ENCODE measurements around the gene WDR93. TPM values are rescaled to one million over a fixed set of nuclear protein-coding genes. Genes with fewer than 3 reads are reported as not detected.

WDR93 gene
- total RNA-seq, 2 experiments from 2014 or later, result 0.19 TPM; not detected in 1

DNA sequence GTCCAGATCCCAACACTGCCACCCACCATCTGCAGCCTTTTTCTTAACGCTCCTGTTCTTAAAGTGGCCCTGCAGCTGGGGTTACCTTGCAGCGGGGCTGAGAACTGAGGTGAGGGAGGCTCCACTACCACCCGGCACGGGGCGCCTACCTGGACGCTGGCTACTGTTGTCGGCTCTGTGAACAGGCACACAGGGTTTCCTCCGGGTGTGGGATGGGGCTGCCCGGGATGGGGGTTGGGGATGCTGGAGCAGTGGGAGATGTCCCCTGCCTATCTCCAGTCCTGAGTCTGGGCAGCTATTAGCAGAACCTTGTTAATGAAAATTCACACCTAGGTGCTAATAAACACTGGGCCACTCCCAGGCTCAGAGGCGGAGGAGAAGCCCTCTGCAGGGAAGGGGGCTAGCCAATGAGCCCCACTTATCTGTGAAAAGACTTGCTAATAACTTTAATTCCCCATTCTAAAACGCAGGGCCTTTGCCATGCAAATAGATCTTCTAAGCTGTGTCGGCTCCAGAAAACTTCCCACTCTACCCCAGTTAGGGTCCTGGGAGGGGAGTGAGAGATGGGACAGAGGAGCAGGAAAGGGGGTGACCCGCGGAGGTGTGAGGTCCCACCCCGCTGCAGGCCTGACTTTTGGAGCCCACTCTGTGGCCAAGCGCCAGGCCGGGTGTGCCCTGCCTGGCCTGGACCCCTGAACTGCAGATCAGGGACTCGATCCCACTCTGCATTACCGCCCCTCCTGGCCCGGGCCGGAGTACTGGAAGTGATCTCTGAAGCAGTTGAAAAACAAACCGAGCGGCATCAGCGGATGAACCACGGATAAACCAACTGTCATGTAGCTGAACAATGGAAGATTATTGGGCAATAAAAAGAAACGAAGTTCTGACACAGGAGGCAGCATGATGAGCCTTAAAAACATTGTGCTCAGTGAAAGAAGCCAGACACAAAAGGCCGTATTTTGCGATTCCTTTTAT lies 57.4 kb downstream of the WDR93 start:
- no peaks in the 10 kb centered on the region for H3K79me2 ChIP-seq (ENCODE audit: insufficient read depth, low read depth, low read length)
- intact Hi-C loops (cut with micrococcal nuclease; ENCODE audit: unreplicated experiment), result no loop called here
- no peaks in the 10 kb centered on the region for H3K36me3 ChIP-seq (ENCODE audit: insufficient read depth, low read length)
- H2AFZ ChIP-seq (ENCODE audit: low read length), result no peak overlapping the region
- ChIA-PET POLR2A (interaction anchor here (0.6 kb wide), 1 partner anchor 301 kb away, joined by 3 read pairs; no protein-coding TSS in a partner anchor), CTCF (ENCODE audit: unreplicated experiment) (interaction anchor here (0.6 kb wide), 2 partner anchors 12 to 23 kb away, joined by 3 to 7 read pairs; no protein-coding TSS in a partner anchor)
- H3K4me2 ChIP-seq (ENCODE audit: low read length), result no peak overlapping the region
- no peak overlapping the region for H3K27ac ChIP-seq (ENCODE audit: low read depth, low read length, poor library complexity, severe bottlenecking)
- no TSS peak for BruUV-seq (replicated peaks)
- H3K4me1 ChIP-seq (ENCODE audit: insufficient read depth, low read length, poor library complexity, severe bottlenecking), result peaks cover 7% of the 10 kb centered on the region
- H3K4me3 ChIP-seq (ENCODE audit: low read depth, low read length, poor library complexity, severe bottlenecking), result no peak overlapping the region
- H4K20me1 ChIP-seq (ENCODE audit: insufficient read depth, low read length), result no peaks in the 10 kb centered on the region
- no peaks in the 10 kb centered on the region for H3K9me2 ChIP-seq (ENCODE audit: insufficient read depth, low read length)
- no peak for DNase-seq (ENCODE audit: low spot score)
- TF ChIP-seq CTCF (conservative IDR thresholded peaks at IDR 0.05; ENCODE audit: low read length) (no peak), EZH2phosphoT487 (IDR thresholded peaks at IDR 0.05; ENCODE audit: borderline replicate concordance, low read depth, low read length) (no peak)
- H3K9me3 ChIP-seq (ENCODE audit: low read length), result no peaks in the 10 kb centered on the region

GRCh38 chr15:89749054-89749453 lies 58.4 kb downstream of the WDR93 start:
- no TSS peak for BruUV-seq (replicated peaks)
- Histone ChIP-seq H3K9me2 (ENCODE audit: insufficient read depth, low read length) (no peaks in the 10 kb centered on the region), H3K4me2 (ENCODE audit: low read length) (no peak overlapping the region), H3K27ac (ENCODE audit: low read depth, low read length, poor library complexity, severe bottlenecking) (no peak overlapping the region), H4K20me1 (ENCODE audit: insufficient read depth, low read length) (no peaks in the 10 kb centered on the region), H2AFZ (ENCODE audit: low read length) (no peak overlapping the region), H3K9me3 (ENCODE audit: low read length) (no peaks in the 10 kb centered on the region), H3K4me1 (ENCODE audit: insufficient read depth, low read length, poor library complexity, severe bottlenecking) (peaks cover 7% of the 10 kb centered on the region), H3K4me3 (ENCODE audit: low read depth, low read length, poor library complexity, severe bottlenecking) (no peak overlapping the region), H3K79me2 (ENCODE audit: insufficient read depth, low read depth, low read length) (no peaks in the 10 kb centered on the region), H3K36me3 (ENCODE audit: insufficient read depth, low read length) (no peaks in the 10 kb centered on the region)
- intact Hi-C loops (cut with micrococcal nuclease; ENCODE audit: unreplicated experiment), result no loop called here
- ChIA-PET CTCF (ENCODE audit: unreplicated experiment) (no interaction called here), POLR2A (no interaction called here)
- TF ChIP-seq EZH2phosphoT487 (IDR thresholded peaks at IDR 0.05; ENCODE audit: borderline replicate concordance, low read depth, low read length) (no peak), CTCF (conservative IDR thresholded peaks at IDR 0.05; ENCODE audit: low read length) (no peak)
- DNase-seq (ENCODE audit: low spot score), result no peak

DNA sequence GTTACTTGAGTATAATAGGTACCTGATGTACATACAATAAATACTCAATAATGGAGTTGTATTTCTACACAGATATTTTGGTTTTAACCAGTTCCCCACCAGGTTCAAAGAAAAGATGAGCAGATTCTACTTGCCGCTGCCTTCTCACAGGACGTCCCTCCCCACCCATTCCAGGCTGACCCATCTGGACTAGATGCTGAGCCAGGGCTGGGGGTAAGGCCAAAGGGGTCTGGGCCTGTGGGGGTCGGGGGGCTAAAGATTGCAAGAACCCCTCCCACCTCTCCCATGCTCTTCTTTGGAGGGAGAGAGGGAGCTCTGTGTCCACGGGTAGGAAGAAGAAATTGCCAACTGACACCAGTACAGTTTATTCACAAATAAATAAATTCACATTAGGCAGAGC lies 58.9 kb downstream of the WDR93 start:
- POLR2A ChIA-PET, result no interaction called here
- TF ChIP-seq EZH2phosphoT487 (IDR thresholded peaks at IDR 0.05; ENCODE audit: borderline replicate concordance, low read depth, low read length) (no peak), CTCF (conservative IDR thresholded peaks at IDR 0.05; ENCODE audit: low read length) (no peak)
- H4K20me1 ChIP-seq (ENCODE audit: insufficient read depth, low read length), result no peaks in the 10 kb centered on the region
- H2AFZ ChIP-seq (ENCODE audit: low read length), result no peak overlapping the region
- H3K36me3 ChIP-seq (ENCODE audit: insufficient read depth, low read length), result no peaks in the 10 kb centered on the region
- CTCF ChIA-PET (ENCODE audit: unreplicated experiment), result interaction anchor here (0.6 kb wide), 1 partner anchor 268 kb away, joined by 3 read pairs; no protein-coding TSS in a partner anchor
- H3K4me2 ChIP-seq (ENCODE audit: low read length), result no peak overlapping the region
- H3K27ac ChIP-seq (ENCODE audit: low read depth, low read length, poor library complexity, severe bottlenecking), result no peak overlapping the region
- peaks cover 7% of the 10 kb centered on the region for H3K4me1 ChIP-seq (ENCODE audit: insufficient read depth, low read length, poor library complexity, severe bottlenecking)
- DNase-seq (ENCODE audit: low spot score), result no peak
- H3K79me2 ChIP-seq (ENCODE audit: insufficient read depth, low read depth, low read length), result no peaks in the 10 kb centered on the region
- no peaks in the 10 kb centered on the region for H3K9me3 ChIP-seq (ENCODE audit: low read length)
- no TSS peak for BruUV-seq (replicated peaks)
- intact Hi-C loops (cut with micrococcal nuclease; ENCODE audit: unreplicated experiment), result no loop called here
- no peaks in the 10 kb centered on the region for H3K9me2 ChIP-seq (ENCODE audit: insufficient read depth, low read length)
- no peak overlapping the region for H3K4me3 ChIP-seq (ENCODE audit: low read depth, low read length, poor library complexity, severe bottlenecking)

Data from OCI-LY7 (cell line).